ENCODE data around the gene RP2.

Gene RP2

DNA sequence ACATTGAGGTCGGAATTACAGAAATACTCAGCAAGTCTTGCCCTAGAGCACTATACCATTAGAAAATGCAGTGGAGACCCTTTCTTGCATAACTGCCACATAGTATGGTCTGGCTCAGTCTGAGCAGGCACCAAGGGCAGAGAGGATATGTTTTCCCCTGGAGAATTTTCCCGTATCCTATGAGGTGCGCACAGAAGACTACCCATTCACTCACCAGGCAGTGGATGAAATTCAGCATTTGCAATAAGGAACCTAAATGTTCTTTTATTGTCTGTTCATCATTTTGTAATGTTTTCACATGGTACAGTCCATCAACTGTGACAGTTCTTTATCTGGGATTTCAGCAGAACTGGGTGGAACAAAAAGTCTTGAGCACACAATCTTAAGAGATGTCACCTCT is 90.9 kb downstream of the RP2 start:
- no peak for DNase-seq

- no peak for DNase-seq
These were observed 92.8 kb downstream of the RP2 start for GRCh38 chrX:46929439-46930261.

Measured in Kasumi-1 (cell line).